ENCODE measurements around the gene MYEOV. TPM values are rescaled to one million over a fixed set of nuclear protein-coding genes. Genes with fewer than 3 reads are reported as not detected.

The MYEOV gene
- total and polyA plus RNA-seq, 2 of the 8 experiments (the other 6 are each of a cell fraction or from before 2014, with no cell fraction given): 0.44 to 0.67 TPM

GRCh38 chr11:69302447-69303020 lies 8.6 kb downstream of the MYEOV start:
- Histone ChIP-seq H2AFZ (ENCODE audit: low read length) (no peak overlapping the region), H3K79me2 (ENCODE audit: control insufficient read depth in 1 of 2, insufficient read depth in 2 of 2, low read length in 2 of 2) (no peaks in the 10 kb centered on the region), H3K4me2 (ENCODE audit: insufficient read depth in 1 of 2, low read depth in 2 of 2, low read length in 2 of 2) (no peak overlapping the region), H2BK120ac (replicated peaks; ENCODE audit: low read depth, low read length) (no peak overlapping the region), H3K27ac (ENCODE audit: low read depth, low read length) (no peak overlapping the region), H3K27me3 (replicated peaks in 1 of 4; ENCODE audit: control insufficient read depth in 3 of 4, extremely low read depth in 1 of 4, insufficient read depth in 3 of 4, low read length in 3 of 4) (no peaks in the 10 kb centered on the region), H4K8ac (ENCODE audit: extremely low read depth, insufficient read depth, low read length) (no peak overlapping the region), H4K20me1 (replicated peaks in 1 of 2; ENCODE audit: control insufficient read depth in 1 of 2, insufficient read depth in 2 of 2, low read length in 2 of 2) (no peaks in the 10 kb centered on the region), H2BK5ac (ENCODE audit: low read depth, low read length) (no peak overlapping the region), H3K14ac (ENCODE audit: insufficient read length) (no peak overlapping the region), H3K9me3 (ENCODE audit: insufficient read depth in 2 of 2, low read depth in 1 of 2, low read length in 1 of 2) (no peaks in the 10 kb centered on the region), H3K4me3 (ENCODE audit: extremely low read depth in 1 of 4, insufficient read depth in 2 of 4, low read depth in 3 of 4, low read length in 4 of 4) (no peak overlapping the region), H3K4ac (replicated peaks; ENCODE audit: insufficient read length, low read depth, low read length) (no peak overlapping the region), H3K23ac (ENCODE audit: insufficient read length) (no peak overlapping the region), H4K5ac (ENCODE audit: insufficient read length, low read depth, low read length) (no peak overlapping the region), H2AK5ac (ENCODE audit: low read depth, low read length) (no peak overlapping the region), H3K9ac (replicated peaks in 1 of 4; ENCODE audit: extremely low read depth in 1 of 4, low read depth in 3 of 4, low read length in 3 of 4) (no peak overlapping the region), H2BK20ac (ENCODE audit: low read length) (no peak overlapping the region), H3K36me3 (ENCODE audit: control insufficient read depth in 2 of 4, insufficient read depth in 4 of 4, low read length in 3 of 4) (no peaks in the 10 kb centered on the region), H4K91ac (replicated peaks; ENCODE audit: insufficient read length, low read length) (peak overlapping the region; percentile 45), H2BK12ac (ENCODE audit: low read depth, low read length) (no peak overlapping the region), H3K4me1 (replicated peaks in 1 of 4; ENCODE audit: control insufficient read depth in 3 of 4, insufficient read depth in 4 of 4, low read length in 3 of 4) (no peaks in the 10 kb centered on the region; a peak in 1 of 7 replicates), H3K79me1 (ENCODE audit: low read depth, low read length) (no peaks in the 10 kb centered on the region), H3K23me2 (ENCODE audit: low read depth, low read length) (peaks cover 2% of the 10 kb centered on the region; the same call in 1 of the 2 replicates), H3K56ac (replicated peaks; ENCODE audit: insufficient read length, low read depth, low read length) (no peak overlapping the region), H3K18ac (ENCODE audit: extremely low read depth, low read length) (no peak overlapping the region), H2BK15ac (ENCODE audit: low read length) (no peak overlapping the region)
- FAIRE-seq (no peak), DNase-seq (ENCODE audit: low read depth in 1 of 2, low spot score in 2 of 2) (no peak)
- CTCF ChIA-PET (ENCODE audit: partially characterized antibody): interaction anchor here (1.5 kb wide), 1 partner anchor 9 kb away, joined by 4 read pairs; the partner anchor contains the start of gene MYEOV
- 86% methylated on average over 8 of the region's 8 CpGs; no CpG with 5 or more reads in 1 of the 2 experiments for WGBS, 2 experiments (ENCODE audit: extremely low coverage in 1 of 2, insufficient coverage in 1 of 2, insufficient read length in 1 of 2, insufficient replicate concordance in 2 of 2, low coverage in 1 of 2, low lambda C conversion rate in 2 of 2, missing lambda C conversion rate in 1 of 2)
- no peak for TF ChIP-seq POLR2A (IDR thresholded peaks at IDR 0.05; ENCODE audit: control extremely low read depth in 1 of 2, low read depth in 2 of 2, low read length in 2 of 2)
- no peak for TF ChIP-seq ATF2 (IDR thresholded peaks at IDR 0.05; ENCODE audit: low read length)
- TF ChIP-seq GABPA (IDR thresholded peaks at IDR 0.05; ENCODE audit: borderline replicate concordance, insufficient read depth, low read length): no peak
- no peak for TF ChIP-seq SIRT6 (IDR thresholded peaks at IDR 0.05; ENCODE audit: low read length)
- no peak for TF ChIP-seq CHD2 (IDR thresholded peaks at IDR 0.05; ENCODE audit: low read length)
- TF ChIP-seq SP1 (IDR thresholded peaks at IDR 0.05; ENCODE audit: low read depth, low read length): no peak
- POLR2A ChIA-PET (ENCODE audit: partially characterized antibody): no interaction called here

Measured in H1 (cell line).